ENCODE measurements around the gene GPR142.

Gene GPR142, protein sequence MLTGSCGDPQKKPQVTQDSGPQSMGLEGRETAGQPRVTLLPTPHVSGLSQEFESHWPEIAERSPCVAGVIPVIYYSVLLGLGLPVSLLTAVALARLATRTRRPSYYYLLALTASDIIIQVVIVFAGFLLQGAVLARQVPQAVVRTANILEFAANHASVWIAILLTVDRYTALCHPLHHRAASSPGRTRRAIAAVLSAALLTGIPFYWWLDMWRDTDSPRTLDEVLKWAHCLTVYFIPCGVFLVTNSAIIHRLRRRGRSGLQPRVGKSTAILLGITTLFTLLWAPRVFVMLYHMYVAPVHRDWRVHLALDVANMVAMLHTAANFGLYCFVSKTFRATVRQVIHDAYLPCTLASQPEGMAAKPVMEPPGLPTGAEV

DNA sequence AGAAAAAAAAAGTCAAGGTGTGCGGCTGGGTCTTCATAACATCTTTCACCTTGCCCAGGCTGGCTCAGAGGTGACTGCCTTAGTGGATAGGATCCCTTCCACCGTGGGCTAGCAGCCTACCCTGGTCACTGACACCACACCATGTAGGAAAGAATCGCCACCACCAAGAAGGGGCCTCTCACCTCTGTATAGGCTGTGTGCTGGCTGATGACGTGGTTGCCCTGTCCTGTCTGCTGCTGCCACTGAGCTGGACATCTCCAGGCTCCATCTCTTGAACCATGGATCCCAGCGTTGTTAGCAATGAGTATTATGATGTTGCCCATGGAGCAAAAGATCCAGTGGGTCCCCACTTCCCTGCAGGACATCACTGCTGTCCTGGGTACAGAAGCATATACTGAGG is at the start of gene GPR142:
TSS of gene GPR142 (plus strand) at position 301 of the 400 bp plus-strand sequence. CDS start 2,035 bp downstream, outside the sequence.
- no peak for DNase-seq (ENCODE audit: low read depth)

DNA sequence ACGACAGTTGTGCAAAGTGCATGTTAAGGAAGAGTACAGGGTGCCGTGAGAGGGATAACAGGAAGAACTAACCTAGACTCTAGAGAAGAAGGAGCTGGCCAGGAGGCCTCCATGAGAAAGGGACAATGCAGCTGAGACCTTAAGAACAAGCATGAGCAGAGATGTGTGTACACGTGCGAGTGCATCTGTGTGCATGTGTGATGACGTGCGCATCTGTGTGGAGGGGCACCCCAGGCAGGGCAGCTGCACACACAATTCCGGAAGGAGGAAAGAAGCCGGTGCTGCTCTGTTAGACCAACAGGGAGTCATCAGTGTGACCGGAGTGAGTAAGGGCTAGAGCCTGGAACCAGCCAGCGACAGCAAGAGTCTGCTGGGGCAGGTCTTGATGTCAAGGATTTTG is 48.9 kb upstream of the GPR142 start:
- DNase-seq (ENCODE audit: low read depth), result no peak

DNA sequence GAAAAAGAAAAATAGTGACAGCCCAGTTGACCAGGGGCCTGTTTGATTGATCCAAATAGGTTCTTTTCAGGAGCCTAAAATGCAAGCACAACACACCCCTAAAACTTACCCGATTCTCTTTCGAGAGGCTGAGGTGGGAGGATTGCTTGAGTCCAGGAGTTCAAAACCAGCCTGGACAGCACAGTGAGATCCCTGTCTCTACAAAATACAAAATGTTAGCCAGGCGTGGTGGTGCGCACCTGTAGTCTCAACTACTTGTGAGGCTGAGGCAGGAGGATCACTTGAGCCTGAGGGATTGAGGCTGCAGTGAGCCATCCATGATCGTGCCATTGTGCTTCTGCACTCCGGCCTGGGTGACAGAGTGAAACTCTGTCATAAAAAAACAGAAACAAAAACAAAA is 42.8 kb upstream of the GPR142 start:
- DNase-seq (ENCODE audit: low read depth), result no peak

DNA sequence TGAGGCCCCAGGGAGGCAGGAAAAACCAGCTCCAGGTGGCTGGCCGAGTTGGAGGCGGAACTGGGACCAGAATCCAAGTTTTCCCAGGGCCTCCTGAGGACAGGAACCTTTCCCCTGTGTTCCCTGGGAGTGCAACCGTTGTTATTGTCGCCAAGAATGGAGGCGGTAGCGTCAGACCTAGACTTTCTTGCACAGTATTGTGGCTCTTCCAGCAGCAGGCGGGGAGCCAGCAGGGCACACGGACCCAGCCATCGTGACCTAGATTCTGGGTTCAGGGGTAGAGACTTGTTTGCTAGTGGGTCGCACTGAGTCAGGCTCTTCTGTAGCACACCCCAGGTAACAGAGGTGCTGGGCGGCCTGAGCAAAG is 41.9 kb upstream of the GPR142 start:
- DNase-seq (ENCODE audit: low read depth), result no peak

DNA sequence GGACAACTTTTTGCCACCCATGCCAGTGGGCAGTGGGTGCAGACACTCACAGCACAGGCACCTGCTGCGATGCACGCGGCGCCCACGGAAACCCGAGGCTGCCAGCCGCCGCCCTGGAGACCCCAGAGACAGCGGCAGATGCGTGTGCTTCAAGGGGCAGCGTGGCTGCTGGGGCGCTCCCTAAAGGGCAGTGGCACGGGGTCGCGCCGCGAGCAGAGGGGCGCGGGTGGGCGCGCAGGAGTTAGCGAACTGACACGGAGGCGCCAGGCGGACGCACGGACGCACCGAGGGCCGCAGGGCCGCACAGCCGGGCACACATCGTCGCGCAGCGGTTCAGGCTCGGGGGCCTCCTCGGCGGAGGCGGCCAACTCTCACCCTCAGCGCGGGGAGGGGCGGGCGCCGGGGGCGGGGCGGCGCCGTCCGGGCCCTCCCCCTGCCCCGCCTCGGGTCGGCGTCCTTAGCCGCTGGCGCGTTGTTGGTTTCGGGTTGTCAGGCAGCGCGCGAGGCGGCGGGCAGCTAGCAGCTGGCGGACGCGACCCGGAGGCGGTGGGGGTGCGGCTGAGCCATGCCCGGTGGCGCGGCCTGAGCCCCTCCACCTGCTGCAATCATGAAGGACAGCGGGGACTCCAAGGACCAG is 41.4 kb upstream of the GPR142 start, which contains the start of gene KIF19:
TSS of gene KIF19 (plus strand) at position 484 of the 637 bp plus-strand sequence. CDS start at position 608, 124 bp downstream.
- no peak for DNase-seq (ENCODE audit: low read depth)

DNA sequence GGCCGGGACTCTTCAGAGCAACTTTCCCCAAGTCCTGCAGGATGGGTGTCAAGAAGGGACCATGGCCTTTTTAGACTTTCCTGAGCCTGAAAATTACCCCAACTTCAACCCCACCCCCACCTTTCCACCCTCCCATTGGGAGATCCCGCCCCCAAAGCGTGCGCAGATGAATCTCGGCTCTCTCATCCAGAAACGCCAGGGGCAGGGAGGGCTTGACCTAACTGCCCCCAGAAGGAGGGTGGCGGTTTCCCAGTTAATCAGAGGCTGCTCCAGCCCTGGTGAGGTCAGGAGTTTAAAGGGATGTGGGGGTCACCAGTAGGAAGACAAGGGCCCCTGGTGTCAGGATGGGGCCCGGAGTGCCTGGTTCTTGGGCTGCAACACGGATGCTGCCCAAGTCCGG is 40.8 kb upstream of the GPR142 start:
- no peak for DNase-seq (ENCODE audit: low read depth)

DNA sequence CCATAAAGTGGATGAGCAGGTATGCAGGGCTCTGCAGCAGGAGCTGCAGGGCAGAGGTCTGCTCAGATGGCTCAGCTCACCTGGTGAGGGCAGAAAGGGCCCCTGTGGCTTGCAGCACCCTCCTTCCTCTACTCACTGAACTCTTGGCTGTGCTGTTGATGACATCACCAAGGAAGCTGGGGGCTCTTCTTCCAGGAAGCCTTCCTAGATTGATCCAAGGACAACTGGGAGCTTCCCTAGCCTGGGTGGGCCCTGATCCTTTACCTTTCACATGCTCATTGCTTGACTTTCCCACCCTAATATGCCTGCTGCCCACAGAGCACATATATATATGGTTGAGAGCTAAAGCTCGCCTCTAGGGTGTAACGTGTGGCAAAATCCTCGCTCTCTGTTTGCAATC is 38.8 kb upstream of the GPR142 start:
- DNase-seq (ENCODE audit: low read depth), result no peak

DNA sequence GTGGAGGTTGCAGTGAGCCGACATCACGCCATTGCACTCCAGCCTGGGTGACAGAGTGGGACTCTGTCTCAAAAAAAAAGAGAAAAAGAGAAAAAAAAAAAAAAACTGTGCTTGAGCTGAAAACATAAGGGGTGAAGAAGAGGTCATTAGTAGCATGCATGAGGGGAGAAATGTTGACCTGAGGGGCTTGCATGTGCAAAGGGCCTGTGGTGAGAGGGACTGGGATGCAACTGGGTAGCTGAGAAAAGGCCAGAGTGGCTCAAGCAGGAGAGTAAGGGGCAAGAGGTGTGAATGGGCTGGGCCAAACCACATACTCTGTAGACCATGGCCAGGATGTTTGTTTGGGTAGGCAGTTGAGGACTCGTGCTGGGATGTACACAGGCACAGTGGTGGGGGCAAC is 37.9 kb upstream of the GPR142 start:
- no peak for DNase-seq (ENCODE audit: low read depth)

DNA sequence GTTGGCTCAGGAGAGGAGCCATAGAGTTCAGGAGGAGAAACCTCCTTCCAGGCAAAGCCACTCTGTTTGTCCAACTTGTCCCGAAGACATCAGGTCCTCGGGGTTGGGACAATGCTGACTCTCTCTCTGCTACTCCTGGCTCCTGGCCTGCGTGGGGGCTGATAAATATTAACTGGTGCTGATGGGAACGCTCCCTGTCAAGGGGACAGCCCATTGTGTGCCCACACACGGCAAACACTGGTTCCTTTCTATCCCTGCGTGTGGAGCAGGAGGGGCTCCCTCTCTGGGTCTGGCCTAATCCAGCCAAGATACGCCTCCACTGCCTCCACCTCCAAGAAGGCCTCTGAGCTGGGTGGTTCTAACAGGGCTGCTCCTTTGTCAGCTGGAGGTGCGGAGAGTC is 36.9 kb upstream of the GPR142 start:
- DNase-seq (ENCODE audit: low read depth), result no peak

DNA sequence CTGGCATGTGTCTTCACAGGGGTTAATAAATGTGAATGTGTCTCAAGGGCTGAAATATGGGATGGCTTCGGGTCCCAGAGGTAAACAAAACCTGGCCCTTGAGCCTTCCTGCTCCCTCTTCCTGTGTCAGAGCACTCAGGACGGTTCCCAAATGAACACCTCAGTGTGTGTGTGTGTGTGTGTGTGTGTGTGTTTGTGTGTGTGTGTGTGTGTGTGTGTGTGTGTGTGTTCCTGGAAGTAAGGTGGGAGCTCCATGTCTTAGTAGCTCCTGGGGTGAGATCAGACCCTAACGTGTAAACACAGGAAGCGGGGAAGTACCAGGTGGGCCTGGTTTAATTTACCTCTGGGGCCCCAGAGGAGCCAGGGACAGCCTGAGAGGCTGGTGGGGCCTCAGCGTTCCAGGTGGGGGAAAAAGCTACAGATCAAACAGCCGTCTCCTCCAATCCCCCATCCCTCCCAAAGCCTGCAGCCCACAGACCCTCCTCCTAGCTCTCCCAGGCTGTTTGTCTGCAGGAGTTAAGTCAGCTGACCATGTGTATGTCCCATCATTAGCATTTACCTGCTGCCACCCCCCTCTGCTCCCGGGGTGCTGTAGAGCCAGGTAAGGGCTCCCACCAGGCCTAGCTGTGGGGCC is 35.2 kb upstream of the GPR142 start:
- no peak for DNase-seq (ENCODE audit: low read depth)

DNA sequence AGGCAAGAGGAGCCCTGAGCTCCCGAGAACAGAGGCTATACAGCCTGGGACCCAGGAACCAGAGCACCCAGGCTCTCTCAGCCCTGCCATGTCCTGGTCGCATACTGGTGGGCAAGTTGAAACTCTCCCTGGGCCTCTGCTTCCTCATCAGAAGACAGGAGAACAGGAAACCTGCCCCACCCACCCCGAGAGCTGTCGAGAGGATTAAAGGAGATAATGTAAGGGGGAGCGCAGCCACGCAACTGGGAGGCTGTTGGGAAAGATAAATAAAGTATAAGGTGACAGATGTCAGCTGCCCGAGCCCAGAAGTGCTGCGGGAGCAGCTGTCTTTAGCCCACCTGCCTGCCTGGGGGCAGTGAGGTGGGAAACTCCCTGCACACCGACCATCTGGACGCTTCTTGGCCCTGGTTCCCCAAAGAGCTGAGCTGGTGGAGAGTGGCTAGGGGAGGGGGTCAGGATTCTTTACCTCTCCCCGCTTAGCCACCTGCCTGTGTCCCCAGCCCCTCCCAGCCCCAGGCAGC is 34.5 kb upstream of the GPR142 start:
- DNase-seq (ENCODE audit: low read depth), result no peak

DNA sequence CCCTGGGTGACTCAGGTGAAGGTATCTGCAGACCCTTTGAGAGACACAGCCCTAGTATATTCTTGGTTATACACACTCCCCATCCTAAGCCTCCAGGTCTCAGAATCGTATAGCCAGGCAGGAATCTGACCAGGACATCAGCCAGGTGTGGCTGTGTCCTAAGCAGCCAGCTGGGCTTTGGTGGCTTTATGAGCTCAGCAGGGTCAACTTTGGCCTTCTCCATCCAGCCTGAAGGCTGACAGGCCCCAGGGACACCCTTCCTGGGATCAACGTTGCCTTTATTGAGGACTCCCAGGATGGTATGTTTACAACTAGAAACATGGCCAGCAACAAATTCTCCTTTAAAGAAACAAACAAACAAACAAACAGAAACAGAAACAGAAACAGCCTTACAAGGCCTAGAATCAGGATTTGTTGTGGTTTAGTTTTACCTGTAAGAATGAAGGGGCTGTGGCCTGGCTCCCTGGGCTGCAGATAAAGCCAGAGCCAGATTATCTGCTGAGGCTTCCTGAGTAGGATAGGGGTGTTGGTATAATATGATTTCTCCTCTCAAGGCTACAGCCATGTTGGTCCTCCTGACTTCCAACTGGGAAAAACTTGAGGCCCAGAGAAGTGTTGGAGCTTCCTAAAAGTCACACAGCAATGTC is 32.8 kb upstream of the GPR142 start:
- DNase-seq (ENCODE audit: low read depth), result no peak

DNA sequence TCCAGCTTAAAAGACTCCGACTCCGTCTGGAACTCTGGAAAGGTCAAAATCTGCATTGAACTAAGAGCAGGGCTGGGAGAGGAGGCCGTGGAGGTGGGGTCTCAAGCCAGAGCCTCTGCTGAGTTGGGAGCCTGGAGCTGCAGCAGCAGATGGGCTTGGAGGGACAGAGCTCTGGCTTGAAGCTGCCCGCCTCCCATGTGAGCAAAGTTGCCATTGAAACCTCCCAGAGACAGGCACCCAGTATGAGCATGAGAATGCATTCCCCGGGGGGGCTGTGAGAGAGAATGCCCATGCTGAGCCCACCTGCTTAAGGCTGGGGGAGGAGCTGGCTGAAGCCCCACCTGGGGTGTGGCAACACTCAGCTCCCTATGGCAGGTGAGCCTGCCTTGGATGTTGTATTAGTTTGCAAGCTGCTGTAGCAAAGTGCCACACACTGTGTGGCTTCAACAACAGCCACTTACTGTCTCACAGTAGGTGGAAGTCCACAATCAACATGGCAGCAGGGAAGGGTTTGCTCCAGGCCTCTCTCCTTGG is 31.7 kb upstream of the GPR142 start:
- DNase-seq (ENCODE audit: low read depth), result no peak

DNA sequence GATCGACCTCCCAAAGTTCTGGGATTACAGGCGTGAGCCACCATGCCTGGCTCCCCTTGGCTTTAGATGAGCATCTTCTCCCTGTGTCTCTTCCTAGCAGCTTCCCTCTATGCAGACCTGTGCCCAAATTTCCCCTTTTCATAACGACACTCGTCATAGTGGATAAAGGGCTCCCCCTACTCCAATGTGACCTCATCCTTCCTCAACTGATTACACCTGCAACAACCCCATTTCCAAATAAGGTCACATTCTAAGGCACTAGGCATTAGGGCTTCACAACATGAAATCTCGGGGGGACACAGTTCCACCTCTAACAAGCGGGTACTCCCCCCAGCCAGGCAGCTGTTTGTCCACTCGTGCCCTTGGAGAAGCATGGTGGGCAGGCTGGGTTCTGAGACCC is 31.0 kb upstream of the GPR142 start:
- no peak for DNase-seq (ENCODE audit: low read depth)

DNA sequence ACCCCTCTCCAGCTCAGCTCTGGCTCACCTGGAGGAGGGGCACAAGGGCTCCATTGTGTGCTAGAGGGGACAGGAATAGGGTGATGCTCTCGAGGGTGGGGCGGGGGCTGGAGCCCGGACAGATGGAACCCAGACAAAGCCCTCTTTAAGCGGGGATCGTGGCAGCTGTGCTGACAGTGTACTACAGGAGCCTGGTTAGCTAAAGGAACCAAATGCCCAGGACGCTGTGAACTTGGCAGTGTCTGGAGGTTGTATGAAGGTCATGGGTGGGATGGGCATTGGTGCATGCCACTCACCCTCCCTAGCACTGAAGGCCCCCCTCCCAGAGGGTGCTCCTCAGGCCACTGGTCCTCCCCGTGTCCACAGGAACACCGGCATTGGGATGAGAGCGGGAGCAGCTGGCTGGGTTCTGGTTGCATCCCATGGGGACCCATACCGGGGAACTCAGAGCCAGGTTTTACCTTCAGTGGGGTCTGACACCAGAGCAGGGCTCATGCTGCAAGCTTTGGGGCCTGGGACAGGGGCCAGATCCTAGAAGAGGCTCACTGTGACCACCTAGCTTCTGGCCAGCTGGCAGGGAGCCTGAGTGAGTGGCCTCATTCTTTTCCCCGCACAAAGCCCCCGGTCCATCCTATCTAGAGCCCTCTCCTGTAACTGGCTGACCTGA is 29.3 kb upstream of the GPR142 start:
- DNase-seq (ENCODE audit: low read depth), result no peak

DNA sequence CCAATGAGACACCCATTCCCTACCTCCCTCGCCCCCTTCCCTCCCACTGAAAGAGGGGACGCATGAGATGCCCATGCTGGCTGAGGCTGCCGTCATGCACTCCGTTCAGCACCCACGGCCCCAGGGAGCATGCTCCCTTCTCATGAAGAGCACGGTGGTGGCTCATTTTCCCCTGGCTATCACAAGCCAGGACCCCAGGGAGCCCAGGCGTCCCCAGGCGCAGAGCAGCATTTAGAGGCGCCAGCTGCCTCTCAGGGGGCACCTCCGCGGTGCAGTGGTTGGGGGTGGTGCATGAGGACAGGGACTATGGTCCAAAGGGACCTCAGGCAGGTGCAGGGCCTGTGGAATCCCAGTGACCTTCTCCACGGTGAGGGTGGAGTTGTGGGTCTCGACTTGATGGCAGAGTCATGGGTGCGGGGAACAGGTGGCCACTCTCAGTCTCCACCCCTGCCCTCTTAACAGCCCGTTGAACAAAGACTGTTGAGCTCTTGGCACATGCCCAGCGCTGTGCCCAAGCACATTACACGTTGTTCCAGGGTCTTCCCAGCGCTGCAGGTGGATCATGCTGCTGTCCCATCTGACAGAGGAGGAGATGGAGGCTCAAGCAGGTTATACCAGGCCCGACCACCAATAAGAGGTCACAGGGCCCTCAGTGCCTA is 27.6 kb upstream of the GPR142 start:
- DNase-seq (ENCODE audit: low read depth), result no peak

DNA sequence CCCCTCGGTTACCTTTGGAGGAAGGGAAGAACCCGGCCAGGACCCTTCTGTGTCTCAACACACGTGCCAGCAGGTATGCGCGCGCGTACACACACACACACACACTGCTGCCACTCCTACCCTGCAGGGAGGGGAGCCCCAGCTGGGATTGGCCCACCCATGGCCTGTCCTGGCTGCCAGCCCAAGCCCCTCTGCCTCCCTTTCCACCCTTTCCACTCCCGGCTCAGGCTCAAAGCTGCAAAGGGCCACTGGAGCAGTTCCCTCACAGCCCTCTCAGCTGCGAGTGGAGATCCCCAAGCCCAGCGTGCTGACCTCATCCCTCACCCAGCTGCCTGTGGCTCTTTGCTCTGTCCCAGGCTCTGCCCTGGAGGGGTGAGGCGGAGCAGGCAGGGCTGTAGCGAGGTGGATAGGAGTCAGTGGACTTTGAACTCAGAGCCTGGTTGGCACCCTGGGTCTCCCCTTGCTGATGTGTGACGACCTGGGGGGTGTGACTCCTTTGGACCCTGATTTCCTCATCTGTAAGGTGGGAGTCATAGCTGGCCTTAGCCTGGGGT is 26.8 kb upstream of the GPR142 start:
- DNase-seq (ENCODE audit: low read depth), result no peak

DNA sequence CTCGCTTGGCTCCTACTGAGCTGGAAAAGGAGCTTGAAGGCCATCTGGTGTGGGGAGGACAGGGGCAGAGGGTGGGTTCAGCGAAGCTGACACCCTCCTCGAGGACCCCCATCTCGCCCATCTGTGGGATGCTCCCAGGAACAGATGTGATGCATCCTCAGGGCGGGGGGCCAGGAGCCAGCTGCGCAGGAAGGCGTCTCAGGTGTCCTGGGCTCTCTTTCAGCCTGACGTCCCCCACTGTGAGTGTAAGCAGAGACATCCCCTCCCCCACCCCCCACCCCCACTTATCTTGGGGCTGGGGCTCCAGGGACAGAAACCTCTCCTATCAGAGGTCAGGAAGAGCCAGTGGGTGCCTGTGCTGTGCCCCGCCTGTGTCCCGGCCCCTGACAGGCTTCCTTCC is 25.1 kb upstream of the GPR142 start:
- DNase-seq (ENCODE audit: low read depth), result no peak

DNA sequence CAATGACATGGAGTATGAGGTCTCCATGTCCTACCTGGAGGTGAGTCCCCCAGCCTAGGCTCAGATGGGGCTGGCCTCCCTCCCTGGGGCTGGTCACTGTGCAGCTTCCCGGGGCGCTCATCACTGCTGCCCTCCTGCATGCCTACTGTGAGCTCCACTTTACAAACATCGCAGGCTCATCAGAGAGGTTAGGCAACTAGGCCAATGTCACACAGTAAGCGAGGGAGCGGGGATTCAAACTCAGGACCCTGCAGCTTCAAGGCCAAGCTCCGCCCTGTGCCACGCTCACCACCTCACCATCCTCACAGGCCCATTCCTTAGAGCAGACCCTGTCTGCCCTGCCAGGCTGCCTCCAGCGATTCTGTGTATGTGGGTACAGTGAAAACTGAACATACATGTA is 24.2 kb upstream of the GPR142 start:
- DNase-seq (ENCODE audit: low read depth), result no peak

DNA sequence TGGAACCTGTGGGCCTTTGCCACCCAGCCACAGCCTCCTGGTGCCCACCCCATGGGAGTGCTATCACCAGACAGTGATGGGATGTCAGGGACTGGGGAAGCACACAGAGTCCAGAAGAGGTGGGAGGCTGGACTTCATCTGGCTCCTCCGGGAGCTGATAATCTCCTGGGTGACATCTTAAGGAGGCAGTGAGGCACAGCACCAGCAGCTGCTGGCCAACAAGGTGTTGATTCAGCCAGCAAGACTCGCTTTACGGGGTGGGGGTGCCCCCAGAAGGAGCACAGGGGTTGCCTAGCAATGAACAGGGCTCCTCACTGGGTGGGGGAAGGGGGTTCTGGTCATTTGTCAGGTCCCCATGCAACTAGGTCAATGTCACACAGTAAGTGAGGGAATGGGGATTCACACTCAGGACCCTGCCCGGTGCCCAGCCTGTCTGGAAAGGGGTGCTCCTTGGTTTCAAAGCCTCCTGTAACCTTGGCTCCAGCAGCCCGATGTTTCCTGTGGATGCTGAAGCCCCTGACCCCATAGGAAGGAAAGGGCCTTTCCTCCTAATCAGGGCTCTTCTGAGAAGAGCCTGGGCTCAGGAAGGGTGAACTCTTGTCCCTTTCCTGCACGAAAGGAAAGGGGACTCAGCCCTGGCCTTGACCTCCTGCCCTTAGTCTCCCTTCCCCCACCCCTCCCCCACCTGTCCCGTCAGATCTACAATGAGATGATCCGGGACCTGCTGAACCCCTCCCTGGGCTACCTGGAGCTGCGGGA is 23.6 kb upstream of the GPR142 start:
- DNase-seq (ENCODE audit: low read depth), result no peak
